ENCODE results near the gene RAB34.

- TF ChIP-seq POLR2AphosphoS5 (IDR thresholded peaks at IDR 0.05; ENCODE audit: insufficient read depth, low read depth, low read length) = no peak
- no peak for TF ChIP-seq CTCF (IDR thresholded peaks at IDR 0.05; ENCODE audit: extremely low read depth in 1 of 2, insufficient read depth in 1 of 2, low read depth in 1 of 2, low read length in 2 of 2)
- no peak for TF ChIP-seq EZH2 (IDR thresholded peaks at IDR 0.05; ENCODE audit: borderline replicate concordance, low read depth, low read length, severe bottlenecking)
- no peak for TF ChIP-seq POLR2A (IDR thresholded peaks at IDR 0.05; ENCODE audit: low read depth, low read length)
- TF ChIP-seq FOS (IDR thresholded peaks at IDR 0.05; ENCODE audit: borderline replicate concordance, insufficient read depth, low read length) = no peak
Measured at GRCh38 chr17:28747801-28748750, 30.4 kb upstream of the RAB34 start.

All from endothelial cell of umbilical vein (primary cell).